Measurements from ENCODE around the gene GPRC5C.

Gene GPRC5C

DNA sequence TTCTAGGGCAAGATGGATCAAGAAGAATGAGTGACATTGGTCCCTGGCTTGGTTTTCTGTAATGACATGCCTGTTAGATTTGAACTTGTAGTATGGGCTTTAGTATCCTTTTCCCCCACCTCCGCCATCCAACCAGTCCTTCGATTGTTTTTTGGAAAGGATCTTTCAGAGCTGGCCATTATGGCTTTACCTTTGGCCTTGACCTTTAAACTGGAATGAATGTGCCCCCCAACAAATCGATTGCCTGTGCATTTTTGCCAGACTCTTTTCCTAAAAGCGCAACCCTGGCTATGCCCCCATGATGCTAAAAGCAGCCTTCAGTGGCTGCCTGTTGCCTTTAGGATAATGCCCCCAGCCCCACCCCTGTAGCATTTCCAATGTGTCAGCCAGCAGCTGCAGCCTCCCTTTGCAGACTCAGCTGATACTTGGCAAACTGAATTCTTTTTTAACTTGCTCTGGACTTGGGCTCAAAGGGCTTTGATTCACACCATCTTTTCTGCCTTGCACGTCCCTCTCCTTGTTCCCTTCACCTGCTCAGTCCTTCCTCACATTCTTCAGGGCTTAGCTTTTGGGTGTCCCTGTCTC, 4.0 kb downstream of the GPRC5C start:
- DNase-seq = no peak

DNA sequence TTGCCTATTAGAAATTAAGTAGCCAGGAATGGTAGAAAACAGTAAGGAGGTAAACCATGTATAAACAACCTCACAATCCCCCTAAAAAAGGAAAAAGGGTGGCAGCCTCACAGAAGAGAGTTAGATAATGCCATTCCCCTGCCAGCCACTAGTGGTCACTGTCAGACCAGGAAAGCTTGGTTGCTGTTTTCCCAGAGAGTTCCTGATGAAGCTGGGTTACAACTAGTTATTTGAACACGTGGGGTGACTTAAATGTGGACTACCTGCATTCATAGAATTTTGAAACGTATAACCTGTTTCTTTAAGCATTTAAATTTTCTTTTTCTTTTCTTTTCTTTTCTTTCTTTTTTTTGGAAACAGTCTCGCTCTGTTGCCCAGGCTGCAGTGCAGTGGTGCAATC, 5.8 kb downstream of the GPRC5C start:
- no peak for DNase-seq

DNA sequence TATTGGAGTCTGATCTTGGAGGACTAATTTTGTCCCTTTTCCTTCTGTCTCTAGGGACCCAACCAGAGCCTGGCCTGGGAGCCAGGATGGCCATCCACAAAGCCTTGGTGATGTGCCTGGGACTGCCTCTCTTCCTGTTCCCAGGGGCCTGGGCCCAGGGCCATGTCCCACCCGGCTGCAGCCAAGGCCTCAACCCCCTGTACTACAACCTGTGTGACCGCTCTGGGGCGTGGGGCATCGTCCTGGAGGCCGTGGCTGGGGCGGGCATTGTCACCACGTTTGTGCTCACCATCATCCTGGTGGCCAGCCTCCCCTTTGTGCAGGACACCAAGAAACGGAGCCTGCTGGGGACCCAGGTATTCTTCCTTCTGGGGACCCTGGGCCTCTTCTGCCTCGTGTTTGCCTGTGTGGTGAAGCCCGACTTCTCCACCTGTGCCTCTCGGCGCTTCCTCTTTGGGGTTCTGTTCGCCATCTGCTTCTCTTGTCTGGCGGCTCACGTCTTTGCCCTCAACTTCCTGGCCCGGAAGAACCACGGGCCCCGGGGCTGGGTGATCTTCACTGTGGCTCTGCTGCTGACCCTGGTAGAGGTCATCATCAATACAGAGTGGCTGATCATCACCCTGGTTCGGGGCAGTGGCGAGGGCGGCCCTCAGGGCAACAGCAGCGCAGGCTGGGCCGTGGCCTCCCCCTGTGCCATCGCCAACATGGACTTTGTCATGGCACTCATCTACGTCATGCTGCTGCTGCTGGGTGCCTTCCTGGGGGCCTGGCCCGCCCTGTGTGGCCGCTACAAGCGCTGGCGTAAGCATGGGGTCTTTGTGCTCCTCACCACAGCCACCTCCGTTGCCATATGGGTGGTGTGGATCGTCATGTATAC, 8.0 kb downstream of the GPRC5C start:
- DNase-seq = no peak

DNA sequence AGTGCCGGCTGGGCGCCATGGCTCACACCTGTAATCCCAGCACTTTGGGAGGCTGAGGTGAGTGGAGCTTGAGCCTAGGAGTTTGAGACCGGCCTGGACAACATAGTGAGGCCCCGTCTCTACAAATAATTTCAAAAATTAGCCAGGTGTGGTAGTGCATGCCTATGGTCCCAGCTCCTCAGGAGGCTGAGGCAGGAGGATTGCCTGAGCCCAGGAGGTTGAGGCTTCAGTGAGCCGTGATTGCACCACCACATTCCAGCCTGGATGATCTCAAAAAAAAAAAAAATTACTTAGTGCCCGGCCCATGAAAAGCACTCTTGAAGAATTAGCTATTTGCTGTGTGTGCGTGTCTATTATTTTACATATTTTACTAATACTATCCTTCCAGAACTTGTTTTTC, 9.6 kb downstream of the GPRC5C start:
- no peak for DNase-seq

DNA sequence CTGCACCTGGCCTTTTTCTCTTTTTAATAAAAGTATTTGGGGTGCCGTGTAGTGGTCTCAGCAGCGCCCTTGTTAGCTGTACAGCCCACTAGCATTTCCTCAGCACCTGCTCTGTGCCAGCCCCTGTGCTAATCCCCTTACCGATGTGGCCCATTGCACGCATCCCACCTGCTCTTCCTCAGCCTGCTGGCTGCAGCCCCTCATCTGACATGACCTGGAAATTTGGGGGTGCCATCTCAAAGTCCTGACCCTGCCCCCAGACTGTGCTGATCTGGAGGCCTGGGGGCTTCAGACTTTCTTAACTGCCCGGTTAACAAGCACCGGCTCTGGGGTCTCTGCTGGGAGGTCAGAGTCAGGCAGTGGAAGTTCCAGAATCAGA, 10.4 kb downstream of the GPRC5C start:
- DNase-seq = no peak

DNA sequence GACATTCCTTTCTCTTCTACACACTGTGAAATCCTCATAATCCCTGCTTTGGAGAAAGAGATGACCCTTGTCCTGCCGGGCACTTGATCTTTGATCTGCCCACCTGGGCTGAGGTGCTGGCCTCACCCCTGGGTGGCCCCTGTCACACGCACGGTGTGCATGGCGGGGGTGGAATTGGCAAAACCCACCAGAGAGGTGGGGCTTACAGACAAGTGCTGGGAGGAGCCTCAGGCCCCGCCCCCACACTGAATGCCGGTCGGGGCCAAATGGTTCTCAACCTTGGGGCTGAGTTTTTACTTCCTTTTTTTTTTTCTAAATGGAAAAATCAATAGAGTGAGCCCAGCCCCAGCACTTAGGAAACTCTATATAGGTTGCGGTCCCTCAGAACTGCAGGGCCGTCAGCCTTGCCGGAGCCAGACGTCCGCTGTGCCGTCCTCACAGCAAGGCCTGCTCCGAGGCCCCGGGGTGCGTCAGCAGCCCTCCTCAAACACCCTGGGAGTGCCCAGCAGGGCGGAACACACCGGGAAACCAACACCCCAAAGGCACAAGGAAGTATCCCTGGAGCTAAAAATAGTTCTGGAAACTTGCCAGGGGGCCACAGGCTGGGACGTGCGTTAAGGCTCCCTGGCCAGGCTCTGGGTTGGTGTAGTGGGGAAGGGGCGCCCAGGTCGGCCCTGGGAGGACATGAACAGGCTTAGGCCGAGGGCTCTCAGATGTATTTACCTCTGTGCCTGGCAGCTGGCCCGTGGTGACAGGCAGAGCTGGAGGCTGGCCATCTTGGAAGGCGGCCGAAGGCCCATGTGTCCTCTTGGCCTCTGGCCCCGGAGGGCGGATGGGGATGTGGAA, 11.0 kb downstream of the GPRC5C start:
- DNase-seq = no peak

DNA sequence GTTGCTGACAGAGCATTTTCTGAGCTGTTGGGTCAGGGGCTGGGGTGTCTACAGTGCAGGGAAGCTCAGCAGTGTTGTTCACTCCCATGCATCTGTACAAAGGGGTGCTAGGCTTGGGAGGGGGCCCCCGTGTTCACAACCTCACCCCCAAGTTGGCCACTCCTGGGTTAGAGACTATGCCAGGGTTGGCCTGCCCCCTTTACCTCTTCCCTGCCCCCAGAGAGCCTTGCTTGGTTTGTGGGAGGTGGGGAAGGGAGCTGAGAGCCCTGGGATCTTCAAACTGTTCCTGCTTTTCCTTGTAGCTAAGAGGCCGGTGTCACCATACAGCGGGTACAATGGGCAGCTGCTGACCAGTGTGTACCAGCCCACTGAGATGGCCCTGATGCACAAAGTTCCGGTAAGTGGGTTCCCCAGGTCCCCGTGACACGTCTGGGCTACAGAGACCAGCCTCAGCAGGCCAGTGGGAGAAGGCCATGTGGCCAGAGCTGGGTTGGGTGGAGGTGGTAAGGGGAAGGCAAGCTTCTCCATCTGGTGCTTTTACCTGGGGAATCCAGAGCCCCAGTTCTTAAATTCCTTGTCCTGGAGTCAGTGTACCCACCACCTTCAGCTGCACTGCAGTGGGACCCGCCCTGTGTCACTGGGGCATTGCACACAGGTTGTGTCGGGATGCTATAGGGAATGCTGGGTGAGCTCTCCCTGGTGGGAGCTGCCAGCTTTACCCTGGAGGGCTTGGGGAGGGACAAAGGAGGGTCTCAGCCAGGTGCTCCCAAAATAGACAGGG, 11.8 kb downstream of the GPRC5C start:
- DNase-seq = no peak

DNA sequence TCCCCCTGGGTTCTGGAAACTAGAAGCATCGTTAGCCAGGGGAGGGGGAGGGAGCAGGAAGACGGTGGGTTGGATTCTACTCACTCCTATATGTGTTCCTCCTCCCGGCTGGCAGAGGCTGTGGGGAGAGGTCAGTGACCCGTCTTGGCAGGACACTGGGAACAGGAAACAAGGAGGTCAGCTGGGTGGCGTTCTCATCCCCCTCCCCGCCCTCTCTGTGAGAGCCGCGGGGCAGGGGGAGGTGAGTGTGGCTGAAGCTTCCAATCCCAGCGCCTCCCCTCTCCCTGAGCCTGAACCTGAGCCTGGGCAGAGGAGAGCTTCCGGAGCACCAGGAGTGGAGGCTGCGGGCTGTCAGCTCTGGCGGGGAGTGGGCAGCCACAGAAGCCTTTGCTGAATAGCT, 12.5 kb downstream of the GPRC5C start:
- DNase-seq = no peak

DNA sequence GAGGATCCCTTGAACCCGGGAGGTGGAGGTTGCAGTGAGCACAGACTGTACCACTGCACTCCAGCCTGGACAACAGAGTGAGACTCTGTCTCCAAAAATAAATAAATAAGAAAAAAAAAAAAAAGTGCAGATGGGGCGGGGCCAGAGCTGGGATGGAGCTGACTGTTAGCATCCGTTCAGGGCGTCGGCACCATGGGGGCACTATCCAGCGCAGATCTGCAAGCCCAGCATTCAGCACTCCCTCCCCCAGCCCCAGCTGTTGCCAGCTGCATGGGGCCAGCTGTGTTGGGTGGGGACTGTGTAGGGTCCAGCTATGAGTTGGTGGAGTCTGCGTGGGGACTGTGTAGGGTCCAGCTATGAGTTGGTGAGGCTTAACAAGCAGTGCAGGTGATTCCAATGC, 13.3 kb downstream of the GPRC5C start:
- no peak for DNase-seq

DNA sequence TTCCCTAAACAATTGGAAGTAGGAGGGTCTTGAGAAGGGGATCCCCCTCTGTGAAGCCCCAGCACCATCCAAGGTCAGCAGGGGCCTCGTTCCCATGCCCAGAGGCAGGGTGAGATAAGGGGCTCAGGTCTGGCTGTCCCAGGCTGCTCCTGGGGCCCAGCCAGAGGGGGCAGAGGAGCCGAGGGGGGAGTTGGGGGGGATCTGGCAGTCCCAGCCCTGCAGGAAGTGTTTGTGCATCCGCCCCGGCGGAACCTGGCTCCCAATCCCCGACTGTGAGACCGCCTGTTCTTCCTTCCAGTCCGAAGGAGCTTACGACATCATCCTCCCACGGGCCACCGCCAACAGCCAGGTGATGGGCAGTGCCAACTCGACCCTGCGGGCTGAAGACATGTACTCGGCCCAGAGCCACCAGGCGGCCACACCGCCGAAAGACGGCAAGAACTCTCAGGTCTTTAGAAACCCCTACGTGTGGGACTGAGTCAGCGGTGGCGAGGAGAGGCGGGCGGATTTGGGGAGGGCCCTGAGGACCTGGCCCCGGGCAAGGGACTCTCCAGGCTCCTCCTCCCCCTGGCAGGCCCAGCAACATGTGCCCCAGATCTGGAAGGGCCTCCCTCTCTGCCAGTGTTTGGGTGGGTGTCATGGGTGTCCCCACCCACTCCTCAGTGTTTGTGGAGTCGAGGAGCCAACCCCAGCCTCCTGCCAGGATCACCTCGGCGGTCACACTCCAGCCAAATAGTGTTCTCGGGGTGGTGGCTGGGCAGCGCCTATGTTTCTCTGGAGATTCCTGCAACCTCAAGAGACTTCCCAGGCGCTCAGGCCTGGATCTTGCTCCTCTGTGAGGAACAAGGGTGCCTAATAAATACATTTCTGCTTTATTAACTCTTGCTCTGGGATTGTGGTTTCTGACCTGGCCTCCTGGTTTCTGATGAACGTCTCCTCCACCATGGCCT, 14.9 kb downstream of the GPRC5C start:
- DNase-seq = no peak

DNA sequence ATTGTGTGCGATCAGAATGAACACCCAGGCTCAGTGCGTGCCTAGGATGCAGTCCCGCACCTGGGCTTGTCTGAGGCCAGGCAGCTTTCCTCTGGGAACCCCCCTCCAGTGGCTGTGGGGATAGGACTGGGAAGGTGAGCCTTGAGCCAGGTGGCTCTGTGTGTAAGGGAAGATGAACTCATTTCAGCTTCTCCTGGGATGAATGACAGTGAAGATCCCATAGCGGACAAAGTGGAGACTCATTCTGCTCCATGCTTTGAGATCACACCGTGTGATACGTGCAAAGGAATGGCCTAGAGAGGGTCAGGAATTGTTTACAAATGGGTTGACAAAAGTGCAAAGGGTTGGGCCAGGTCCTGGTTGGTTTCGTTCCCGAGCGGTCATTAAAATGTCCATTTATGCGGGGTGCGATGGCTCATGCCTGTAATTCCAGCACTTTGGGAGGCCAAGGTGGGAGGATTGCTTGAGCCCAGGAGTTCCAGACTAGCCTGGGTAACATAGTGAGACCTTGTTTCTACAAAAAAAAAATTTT, 15.8 kb downstream of the GPRC5C start:
- no peak for DNase-seq

DNA sequence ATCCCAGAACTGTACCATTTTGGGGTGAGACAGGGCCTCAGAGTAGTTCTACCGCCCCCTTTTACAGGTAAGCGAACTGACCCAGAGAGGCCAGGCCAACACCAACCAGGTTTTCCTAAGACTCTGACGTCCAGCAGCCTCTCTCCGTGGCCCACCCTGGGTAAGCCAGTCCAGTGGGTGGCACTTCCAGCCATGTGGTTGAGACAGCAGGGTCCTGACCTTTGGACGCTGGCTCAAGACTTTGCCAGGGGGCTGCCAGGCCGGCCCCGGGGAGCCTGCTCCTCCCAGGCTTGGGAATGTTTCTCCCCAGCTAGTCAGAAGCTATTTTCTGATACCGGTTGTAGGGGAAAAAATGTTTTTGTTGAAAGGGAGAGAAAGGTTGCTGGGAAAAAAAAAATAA, 16.9 kb downstream of the GPRC5C start:
- DNase-seq = no peak

DNA sequence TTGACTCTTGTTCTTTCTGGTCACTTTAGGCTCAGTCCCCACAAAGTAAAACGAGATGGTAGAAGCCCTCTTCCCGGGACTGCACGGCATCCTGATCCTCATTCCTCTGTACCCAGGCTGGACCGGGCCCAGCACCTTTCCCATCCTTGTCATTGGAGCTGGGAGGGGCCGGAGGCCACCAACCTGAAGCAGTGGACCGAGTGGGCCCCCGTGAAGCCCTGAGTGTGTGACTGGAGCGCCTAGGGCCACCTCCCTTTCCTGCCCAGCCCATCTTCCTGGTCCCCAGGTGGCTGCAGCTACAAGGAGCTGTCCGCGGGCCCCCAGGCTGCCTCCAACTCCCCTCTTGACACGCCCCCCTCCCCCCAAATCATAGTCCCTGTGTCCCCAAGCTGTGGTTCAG, 17.4 kb downstream of the GPRC5C start:
- DNase-seq = no peak

DNA sequence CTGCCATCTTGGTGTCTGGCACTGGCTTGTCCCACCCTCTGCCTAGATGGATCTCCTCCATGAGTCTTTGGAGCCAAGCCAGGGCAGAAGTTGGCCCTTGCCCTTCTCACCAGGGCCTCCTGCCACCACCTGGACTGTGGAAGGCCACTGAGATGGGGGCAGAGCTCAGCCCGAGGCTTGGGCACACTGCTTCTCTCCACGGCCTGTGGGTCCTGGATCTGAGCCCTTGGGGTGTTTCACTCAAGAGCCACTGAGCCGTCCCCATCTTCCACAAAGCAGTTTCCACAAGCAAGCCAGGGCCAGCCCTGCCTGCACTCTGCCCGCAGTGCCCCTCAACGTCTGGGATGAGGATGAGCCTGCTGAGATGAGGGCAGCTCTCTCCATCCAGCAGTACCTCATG, 17.9 kb downstream of the GPRC5C start:
- no peak for DNase-seq

DNA sequence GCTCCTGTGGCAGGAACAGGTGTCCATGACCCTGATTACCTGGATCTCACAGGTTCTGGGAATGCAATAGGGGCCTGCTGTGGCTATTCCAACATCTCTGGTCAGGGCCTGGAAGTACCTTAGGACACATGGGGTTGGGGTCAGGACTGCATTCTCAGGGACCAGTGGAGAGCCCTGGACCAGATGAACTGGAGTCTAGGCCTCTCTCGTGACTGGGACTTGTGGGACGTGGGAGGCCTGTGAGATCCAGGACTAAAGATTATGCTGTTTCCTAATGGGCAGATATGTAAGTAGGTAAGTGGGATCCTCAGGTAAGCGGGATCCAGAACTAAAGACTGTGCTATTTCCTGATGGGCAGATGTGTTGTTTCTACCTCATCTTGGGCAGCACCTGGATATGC, 18.3 kb downstream of the GPRC5C start:
- no peak for DNase-seq

DNA sequence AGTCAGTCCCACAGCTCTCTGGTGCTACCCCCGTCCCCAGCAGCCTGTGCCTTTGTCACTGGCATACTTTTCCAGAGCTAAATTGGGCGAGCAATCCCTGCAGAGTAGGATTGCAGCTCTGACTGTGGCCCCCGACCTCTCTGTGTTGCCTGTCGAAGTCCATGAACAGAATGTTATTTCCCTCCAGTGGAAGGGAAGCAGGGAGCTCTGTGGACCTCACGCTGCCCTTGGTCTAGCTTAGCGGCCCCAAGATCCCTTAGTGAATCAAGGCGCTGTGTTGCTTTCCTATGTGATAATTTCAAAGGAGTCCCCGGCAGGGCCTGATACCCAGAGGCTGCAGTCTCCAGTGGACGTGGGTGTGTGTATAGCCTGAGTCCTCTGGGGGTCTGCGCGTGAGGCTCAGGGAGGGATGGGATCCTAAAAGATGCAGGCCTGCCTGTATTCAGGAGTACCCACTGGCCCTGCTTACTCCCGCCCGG, 19.1 kb downstream of the GPRC5C start:
- no peak for DNase-seq

DNA sequence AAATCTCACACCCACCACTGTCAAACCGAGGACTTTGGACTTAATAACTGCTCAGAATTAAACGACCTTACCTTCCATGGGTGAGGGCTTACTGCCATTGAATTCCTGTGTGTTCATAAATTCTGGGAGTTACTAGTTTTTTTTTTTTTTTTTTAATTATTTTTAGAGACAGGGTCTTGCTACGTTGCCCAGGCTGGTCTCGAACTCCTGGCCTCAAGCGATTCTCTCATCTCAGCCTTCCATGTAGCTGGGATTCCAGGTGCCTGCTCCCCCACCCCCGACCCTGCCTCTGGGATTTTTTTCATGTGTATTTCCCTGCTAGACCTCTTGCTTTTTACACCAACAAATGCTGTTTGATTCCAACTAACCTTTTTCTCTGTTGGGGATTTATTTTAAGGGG, 19.7 kb downstream of the GPRC5C start:
- DNase-seq = no peak

DNA sequence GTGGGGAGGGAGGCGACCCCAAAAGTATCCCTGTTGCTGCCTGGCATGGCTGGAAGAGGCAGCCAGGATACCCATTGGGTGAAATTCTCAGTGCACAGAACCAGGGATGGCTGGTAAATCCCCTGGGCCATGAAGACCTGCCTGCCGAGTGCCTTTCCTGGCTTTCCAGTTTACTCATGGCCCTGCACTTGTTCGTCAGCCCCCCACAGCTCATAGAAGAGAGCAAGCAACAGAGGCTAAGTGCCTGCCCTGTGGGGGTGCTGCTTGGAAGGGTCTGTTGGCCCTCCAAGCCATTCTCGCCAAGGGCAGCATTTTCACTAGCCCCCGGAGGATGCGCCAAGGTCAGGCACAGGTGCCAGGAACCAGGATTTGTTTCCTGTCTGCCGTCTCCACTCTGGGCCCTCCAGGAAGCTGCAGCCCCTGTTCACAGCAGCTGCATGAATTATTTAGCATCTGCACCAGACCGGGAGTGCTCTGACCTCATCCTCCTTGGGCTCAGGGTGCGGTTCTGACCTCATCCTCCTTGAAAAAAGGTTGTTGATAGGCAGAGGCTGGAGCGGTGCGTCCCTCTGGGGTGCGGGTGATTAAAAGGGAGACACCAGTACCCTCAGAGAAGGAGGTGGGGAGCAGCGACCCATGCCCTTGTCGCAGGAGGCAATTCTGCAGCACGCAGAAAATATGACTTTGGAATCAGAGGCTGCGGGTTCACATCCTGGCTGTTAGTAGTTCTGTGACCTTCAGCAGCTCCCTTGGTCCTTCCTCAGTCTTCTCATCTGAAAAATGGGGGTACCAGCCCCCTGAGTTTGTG, 20.3 kb downstream of the GPRC5C start:
- no peak for DNase-seq

DNA sequence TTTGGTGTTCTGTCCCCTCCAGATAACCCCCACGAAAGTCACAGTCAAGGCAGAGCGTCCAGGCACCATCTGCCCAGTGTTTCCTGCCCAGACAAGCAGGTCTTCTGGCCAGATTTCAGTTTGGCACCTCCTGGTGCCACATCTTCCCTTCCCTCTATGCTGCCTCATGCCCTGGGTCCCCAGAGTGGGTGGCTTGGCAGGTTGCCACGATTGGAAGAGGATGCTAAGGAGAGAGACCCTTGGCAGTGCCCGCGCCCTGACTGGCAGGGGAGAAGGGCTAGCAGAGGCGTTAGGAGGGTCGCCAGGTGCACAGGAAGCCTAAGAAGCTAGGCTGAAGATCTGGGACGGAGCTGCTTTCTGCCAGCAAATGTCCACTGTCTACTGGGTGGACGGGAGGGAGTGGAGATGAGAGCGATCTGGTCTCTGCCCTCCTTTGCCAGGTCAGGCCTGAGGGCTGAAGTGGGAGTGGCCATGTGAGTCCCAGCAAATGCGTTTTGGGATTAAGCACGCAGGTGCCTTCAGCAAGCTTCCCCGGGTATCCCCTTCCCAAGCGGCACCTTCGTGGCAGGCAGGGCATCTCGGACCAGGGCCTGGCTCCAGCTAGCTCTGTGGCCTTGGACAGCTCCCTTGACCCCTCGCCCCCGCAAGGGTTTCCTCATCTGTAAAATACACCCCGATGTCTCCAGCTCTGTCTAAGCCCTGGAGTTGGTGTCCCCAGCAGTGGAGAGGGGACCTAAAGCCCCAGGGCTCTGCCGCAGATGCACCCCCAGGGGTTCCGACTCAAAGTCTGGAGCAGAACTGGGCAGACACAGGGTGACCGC, 21.2 kb downstream of the GPRC5C start:
- DNase-seq = no peak
